Karpas-422 (cell line): ENCODE results near the gene S100A6. TPM values are rescaled to one million over a fixed set of nuclear protein-coding genes. Genes with fewer than 3 reads are reported as not detected.

ENCODE experiments used
- DNase-seq: peaks from one replicate; pipeline ENCODE4 v3.0.0-alpha.2; 2015
- H2AFZ ChIP-seq: fragments of 200-600 bp; sonication (generic); 2 replicates; pipeline ENCODE4 v1.6.1; 2014; ENCODE audit warnings: antibody characterized with exemption, low read length, mixed read lengths
- H3K27ac ChIP-seq: fragments of 200-600 bp; sonication (generic); 2 replicates; pipeline ENCODE4 v1.5.1; 2014; ENCODE audit warnings: mild to moderate bottlenecking, low read length, moderate library complexity
- H3K27me3 ChIP-seq: fragments of 200-600 bp; sonication (generic); 2 replicates; pipeline ENCODE4 v1.6.1; 2014; ENCODE audit warnings: low read length, mixed read lengths
- H3K36me3 ChIP-seq: fragments of 200-600 bp; sonication (generic); 2 replicates; pipeline ENCODE4 v1.6.1; 2014; ENCODE audit warnings: low read length, mixed read lengths; ENCODE audit not compliant: insufficient read depth
- H3K4me1 ChIP-seq: fragments of 200-600 bp; sonication (generic); 2 replicates; pipeline ENCODE4 v1.6.1; 2014; ENCODE audit warnings: mild to moderate bottlenecking, low read length, mixed read lengths
- H3K4me2 ChIP-seq: fragments of 200-600 bp; sonication (generic); 2 replicates; pipeline ENCODE4 v1.6.1; 2014; ENCODE audit warnings: low read length, low read depth, mild to moderate bottlenecking; ENCODE audit not compliant: poor library complexity, severe bottlenecking
- H3K4me3 ChIP-seq: fragments of 200-600 bp; sonication (generic); 2 replicates; pipeline ENCODE4 v1.5.1; 2014; ENCODE audit warnings: mild to moderate bottlenecking, antibody characterized with exemption, low read length, mixed read lengths
- H3K79me2 ChIP-seq: fragments of 200-600 bp; sonication (generic); 2 replicates; pipeline ENCODE4 v1.6.1; 2014; ENCODE audit warnings: mild to moderate bottlenecking, low read length, mixed read lengths
- H3K9ac ChIP-seq: fragments of 200-600 bp; sonication (generic); 2 replicates; pipeline ENCODE4 v1.6.0; 2014; ENCODE audit warnings: low read length
- H3K9me2 ChIP-seq: fragments of 200-600 bp; sonication (generic), shearing (Covaris generic); replicated peaks from 2 replicates; pipeline ENCODE4 v1.6.0; 2014; ENCODE audit warnings: mild to moderate bottlenecking, low read length, moderate library complexity; ENCODE audit not compliant: insufficient read depth
- H3K9me3 ChIP-seq: fragments of 300-700, 200-600 bp; sonication (generic); 2 replicates; pipeline ENCODE4 v1.6.1; 2014; ENCODE audit warnings: low read length, mixed read lengths
- H4K20me1 ChIP-seq: fragments of 200-600 bp; sonication (generic); 2 replicates; pipeline ENCODE4 v1.6.1; 2014; ENCODE audit warnings: mild to moderate bottlenecking, antibody characterized with exemption, low read length, low read depth; ENCODE audit not compliant: insufficient read depth
- total RNA-seq: library from RNA; depleted of rRNA; stranded (reverse); fragments of >200 nt; shearing (Covaris generic); gene quantifications from 2 replicates; pipeline ENCODE4 v1.2.3, GENCODE V29; 2014; ENCODE audit warnings: low replicate concordance

Gene S100A6
- total RNA-seq, 1 experiment from 2014 or later, result 43.3 TPM

GRCh38 chr1:153498746-153499145, 37.0 kb downstream of the S100A6 start:
- no peak for DNase-seq
- Histone ChIP-seq H3K9ac (no peak overlapping the region), H3K4me2 (no peak overlapping the region), H3K9me2 (no peaks in the 10 kb centered on the region), H3K9me3 (no peaks in the 10 kb centered on the region), H3K27ac (no peak overlapping the region), H4K20me1 (no peaks in the 10 kb centered on the region), H3K4me3 (no peak overlapping the region), H3K4me1 (peaks cover 4% of the 10 kb centered on the region), H3K79me2 (no peaks in the 10 kb centered on the region), H2AFZ (no peak overlapping the region), H3K36me3 (no peaks in the 10 kb centered on the region), H3K27me3 (no peaks in the 10 kb centered on the region)

DNA sequence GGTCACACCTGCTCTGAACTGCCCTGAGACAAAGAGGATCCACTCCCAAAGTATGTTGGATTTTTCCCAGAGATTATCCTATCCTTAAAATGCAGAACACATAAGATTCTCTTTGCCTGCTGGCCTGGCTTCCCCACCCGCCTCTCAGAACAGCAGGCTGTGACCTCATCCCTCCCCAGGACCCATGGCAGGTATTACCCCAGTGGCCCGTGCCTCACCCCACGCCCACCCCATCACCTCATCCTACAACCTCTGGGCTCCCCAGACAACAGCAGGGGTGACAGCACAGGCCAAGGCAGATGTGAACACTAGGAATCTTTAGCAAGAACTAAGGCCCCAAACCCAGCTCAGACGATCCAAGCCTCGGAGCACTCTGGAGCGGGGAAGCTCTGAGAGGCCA, 40.3 kb downstream of the S100A6 start:
- H3K27me3 ChIP-seq, result no peaks in the 10 kb centered on the region
- H3K4me2 ChIP-seq, result no peak overlapping the region
- no peaks in the 10 kb centered on the region for H3K9me2 ChIP-seq
- H3K9me3 ChIP-seq, result no peaks in the 10 kb centered on the region
- H3K79me2 ChIP-seq, result no peaks in the 10 kb centered on the region
- DNase-seq, result no peak
- H3K27ac ChIP-seq, result no peak overlapping the region
- H2AFZ ChIP-seq, result no peak overlapping the region
- peaks cover 4% of the 10 kb centered on the region for H3K4me1 ChIP-seq
- no peak overlapping the region for H3K4me3 ChIP-seq
- no peaks in the 10 kb centered on the region for H4K20me1 ChIP-seq
- H3K9ac ChIP-seq, result no peak overlapping the region
- H3K36me3 ChIP-seq, result no peaks in the 10 kb centered on the region

DNA sequence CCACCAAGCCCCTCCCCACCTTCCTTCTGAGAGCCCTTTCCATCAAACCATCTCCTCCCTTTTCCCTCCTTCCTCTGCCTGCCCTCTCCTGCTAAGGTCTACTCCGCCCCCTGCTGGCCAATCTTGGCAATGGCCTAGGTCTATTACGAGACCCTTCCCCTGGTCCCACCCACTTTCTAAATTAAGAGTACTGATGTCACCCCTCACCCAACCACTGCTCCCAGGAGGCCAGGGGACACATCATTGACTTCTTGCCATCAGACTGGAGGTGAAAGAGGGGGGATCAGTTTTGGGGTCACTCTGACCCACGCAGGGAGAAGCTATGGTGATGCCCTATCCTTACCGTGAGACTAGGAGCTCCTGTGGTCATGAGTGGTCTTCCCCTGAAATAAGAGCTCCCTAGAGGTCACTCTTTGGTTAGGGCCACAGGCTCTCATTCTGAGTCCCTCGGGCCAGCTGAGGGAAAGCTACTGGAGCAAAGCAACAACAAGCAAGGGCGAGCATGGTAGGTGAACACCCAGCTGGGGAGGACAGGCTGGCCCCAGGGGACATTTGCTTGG, 40.7 kb downstream of the S100A6 start:
- no peaks in the 10 kb centered on the region for H3K27me3 ChIP-seq
- peaks cover 4% of the 10 kb centered on the region for H3K4me1 ChIP-seq
- no peak overlapping the region for H2AFZ ChIP-seq
- H3K9me3 ChIP-seq, result no peaks in the 10 kb centered on the region
- H4K20me1 ChIP-seq, result no peaks in the 10 kb centered on the region
- DNase-seq, result peak; percentile 90
- H3K4me3 ChIP-seq, result no peak overlapping the region
- no peak overlapping the region for H3K4me2 ChIP-seq
- no peak overlapping the region for H3K27ac ChIP-seq
- no peaks in the 10 kb centered on the region for H3K9me2 ChIP-seq
- H3K79me2 ChIP-seq, result no peaks in the 10 kb centered on the region
- no peak overlapping the region for H3K9ac ChIP-seq
- no peaks in the 10 kb centered on the region for H3K36me3 ChIP-seq

- Histone ChIP-seq H3K9me2 (no peaks in the 10 kb centered on the region), H3K4me2 (no peak overlapping the region)
- DNase-seq, result no peak
Observed at GRCh38 chr1:153493343-153493960, 42.3 kb downstream of the S100A6 start.

DNA sequence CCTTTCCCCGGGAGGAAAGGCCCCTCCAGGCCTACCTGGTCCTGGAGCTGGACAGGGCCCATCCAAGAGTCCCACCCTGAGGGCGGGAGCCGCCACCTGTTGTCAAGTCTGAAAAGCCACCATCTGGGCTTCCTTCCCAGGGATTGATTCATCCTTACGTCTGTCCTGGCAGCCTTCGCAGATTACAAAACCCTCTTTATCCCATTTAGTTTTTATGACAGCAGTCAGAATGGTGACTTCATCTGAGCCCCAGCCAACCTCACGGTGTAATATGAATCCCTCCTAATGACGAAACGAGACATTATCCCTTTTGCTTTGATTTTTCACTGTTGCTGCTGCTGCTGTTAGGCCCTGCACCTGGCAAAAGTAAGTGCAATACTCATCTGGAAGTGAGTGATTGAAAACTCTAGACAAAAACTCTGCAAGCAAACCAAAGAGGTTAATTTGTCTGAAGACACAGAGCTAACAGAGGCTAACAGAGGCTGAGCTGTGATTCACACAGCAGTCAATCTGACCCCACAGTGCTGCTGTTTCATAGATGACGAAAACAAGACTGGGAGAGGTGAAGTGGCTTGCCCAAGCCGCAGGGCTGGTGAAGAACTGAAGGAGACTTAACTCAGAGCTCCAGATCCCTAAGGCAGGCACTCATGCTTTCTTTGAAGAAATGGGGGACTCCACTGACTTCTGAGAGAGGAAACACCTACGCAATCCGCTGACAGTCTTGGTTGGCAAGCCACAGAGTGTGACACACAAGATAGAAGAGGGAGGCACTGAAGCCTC, 45.3 kb downstream of the S100A6 start:
- Histone ChIP-seq H3K36me3 (no peaks in the 10 kb centered on the region), H3K9ac (no peak overlapping the region), H3K4me3 (no peak overlapping the region), H2AFZ (no peak overlapping the region), H3K4me2 (no peak overlapping the region), H3K4me1 (peaks cover 4% of the 10 kb centered on the region), H3K9me3 (no peaks in the 10 kb centered on the region), H3K79me2 (no peaks in the 10 kb centered on the region), H4K20me1 (no peaks in the 10 kb centered on the region), H3K27me3 (no peaks in the 10 kb centered on the region), H3K9me2 (no peaks in the 10 kb centered on the region), H3K27ac (no peak overlapping the region)
- no peak for DNase-seq

More at GRCh38 chr1:153493343-153493960, 42.3 kb downstream of the S100A6 start:
- no peak overlapping the region for H3K9ac ChIP-seq
- no peaks in the 10 kb centered on the region for H3K79me2 ChIP-seq
- peaks cover 4% of the 10 kb centered on the region for H3K4me1 ChIP-seq
- no peak overlapping the region for H3K27ac ChIP-seq
- no peaks in the 10 kb centered on the region for H3K27me3 ChIP-seq
- H3K9me3 ChIP-seq, result no peaks in the 10 kb centered on the region
- no peak overlapping the region for H2AFZ ChIP-seq
- no peaks in the 10 kb centered on the region for H4K20me1 ChIP-seq
- H3K4me3 ChIP-seq, result no peak overlapping the region
- no peaks in the 10 kb centered on the region for H3K36me3 ChIP-seq

DNA sequence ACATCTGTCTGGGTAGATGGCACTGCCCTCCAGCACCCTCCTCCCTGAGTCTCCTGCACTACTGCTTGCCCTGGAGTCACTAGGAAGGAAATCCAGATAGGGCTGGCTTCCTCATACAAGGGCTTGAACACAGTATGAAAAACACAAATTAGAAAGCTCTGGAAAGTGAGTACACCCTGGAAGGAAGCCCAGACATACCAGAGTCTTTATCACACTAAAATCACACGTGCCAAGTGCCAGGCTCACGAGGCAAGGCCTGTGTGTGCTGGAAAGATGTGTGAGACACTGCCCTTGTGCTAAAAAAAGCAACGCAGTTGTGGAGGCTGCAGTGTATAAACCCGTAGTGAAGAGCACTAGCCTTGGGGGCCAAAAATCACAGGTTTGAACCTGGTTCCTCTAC, 47.1 kb downstream of the S100A6 start:
- no peak for DNase-seq
- Histone ChIP-seq H3K4me1 (no peaks in the 10 kb centered on the region), H3K9ac (no peak overlapping the region), H3K9me2 (no peaks in the 10 kb centered on the region), H3K9me3 (no peaks in the 10 kb centered on the region), H3K27me3 (no peaks in the 10 kb centered on the region), H4K20me1 (no peaks in the 10 kb centered on the region), H2AFZ (no peak overlapping the region), H3K4me3 (no peak overlapping the region), H3K36me3 (no peaks in the 10 kb centered on the region), H3K4me2 (no peak overlapping the region), H3K79me2 (no peaks in the 10 kb centered on the region), H3K27ac (no peak overlapping the region)

GRCh38 chr1:153487707-153488106, 48.1 kb downstream of the S100A6 start:
- Histone ChIP-seq H3K27me3 (no peaks in the 10 kb centered on the region), H3K36me3 (no peaks in the 10 kb centered on the region), H3K27ac (no peak overlapping the region), H4K20me1 (no peaks in the 10 kb centered on the region), H3K9ac (no peak overlapping the region), H3K9me2 (no peaks in the 10 kb centered on the region), H3K9me3 (no peaks in the 10 kb centered on the region), H2AFZ (no peak overlapping the region), H3K4me3 (no peak overlapping the region), H3K4me1 (no peaks in the 10 kb centered on the region), H3K79me2 (no peaks in the 10 kb centered on the region), H3K4me2 (no peak overlapping the region)
- no peak for DNase-seq

DNA sequence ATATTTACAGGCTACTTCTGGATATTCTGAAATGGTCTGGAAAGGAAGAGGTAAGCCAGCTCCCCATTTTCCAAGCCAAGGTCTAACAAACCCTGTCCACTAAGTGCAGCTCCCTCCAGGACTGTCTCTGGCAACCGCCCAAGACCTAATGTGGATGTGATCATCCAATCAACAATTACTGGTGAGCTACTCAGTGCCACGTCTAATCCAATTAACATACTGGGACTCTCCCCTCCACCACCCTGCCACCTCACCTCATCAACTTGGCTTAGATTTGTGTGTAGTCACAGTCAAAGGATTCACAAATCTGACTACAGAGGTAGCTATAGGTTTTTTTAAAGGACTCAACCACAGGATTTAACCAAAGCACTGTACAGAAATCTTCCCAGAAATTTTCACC, 49.9 kb downstream of the S100A6 start:
- Histone ChIP-seq H3K9ac (no peak overlapping the region), H3K4me3 (no peak overlapping the region), H2AFZ (no peak overlapping the region)

More for the DNA sequence above, 49.9 kb downstream of the S100A6 start:
- Histone ChIP-seq H3K4me2 (no peak overlapping the region), H3K4me1 (no peaks in the 10 kb centered on the region), H3K27me3 (no peaks in the 10 kb centered on the region), H4K20me1 (no peaks in the 10 kb centered on the region), H3K36me3 (no peaks in the 10 kb centered on the region), H3K79me2 (no peaks in the 10 kb centered on the region), H3K9me2 (no peaks in the 10 kb centered on the region), H3K27ac (no peak overlapping the region), H3K9me3 (no peaks in the 10 kb centered on the region)
- DNase-seq, result no peak
